ENCODE measurements around the gene PLCB4. TPM values are rescaled to one million over a fixed set of nuclear protein-coding genes. Genes with fewer than 3 reads are reported as not detected.

Gene PLCB4
- total RNA-seq, 1 experiment from 2014 or later, result 10.1 TPM

- H4K8ac ChIP-seq (replicated peaks; ENCODE audit: insufficient read length, low read depth, low read length), result no peak overlapping the region
- no peaks in the 10 kb centered on the region for H3K23me2 ChIP-seq (ENCODE audit: insufficient read length, low read depth, low read length, poor library complexity, severe bottlenecking)
- H3K4ac ChIP-seq (ENCODE audit: low read depth, low read length), result no peak overlapping the region
- H2BK5ac ChIP-seq (ENCODE audit: insufficient read length, low read length), result no peak overlapping the region
- no peak overlapping the region for H3K14ac ChIP-seq (ENCODE audit: insufficient read depth, low read length)
- H3K23ac ChIP-seq (ENCODE audit: insufficient read length, low read depth, low read length), result no peak overlapping the region
- H3K9me3 ChIP-seq (ENCODE audit: control insufficient read depth, low read depth, low read length), result peaks cover 8% of the 10 kb centered on the region
- H3K27ac ChIP-seq (ENCODE audit: insufficient read length, low read depth, low read length), result no peak overlapping the region
- no CpG with 5 or more reads among the region's 2 CpGs for WGBS (ENCODE audit: extremely low coverage, insufficient read length, low lambda C conversion rate)
- Mint-ChIP-seq H3K9me3 (peaks cover 3 to 9% of the 10 kb centered on the region in 2 experiments; a peak in 4 of 5 replicates), H3K27ac (no peak overlapping the region), H3K4me1 (peaks cover 3 to 7% of the 10 kb centered on the region in 2 experiments), H3K4me3 (no peak overlapping the region), H3K27me3 (ENCODE audit: low read depth) (no peaks in the 10 kb centered on the region), H3K36me3 (ENCODE audit: insufficient read depth in 1 of 3, low read depth in 3 of 3) (peaks cover 0 to 4% (median 2%) of the 10 kb centered on the region in 3 experiments; a peak in 6 of 7 replicates)
- no peak overlapping the region for H2BK20ac ChIP-seq (ENCODE audit: low read depth, low read length, poor library complexity, severe bottlenecking)
- no peak overlapping the region for H4K91ac ChIP-seq (ENCODE audit: insufficient read length, low read depth, low read length)
- no peak for TF ChIP-seq CTCF (conservative IDR thresholded peaks at IDR 0.05)
- no peak overlapping the region for H3K56ac ChIP-seq (ENCODE audit: insufficient read length, low read depth, low read length)
- no peak overlapping the region for H2BK15ac ChIP-seq (ENCODE audit: low read depth, low read length)
- no peaks in the 10 kb centered on the region for H3K27me3 ChIP-seq (ENCODE audit: insufficient read depth, low read length)
- no peak overlapping the region for H3K18ac ChIP-seq (ENCODE audit: insufficient read length, low read depth, low read length)
- no peak overlapping the region for H2AFZ ChIP-seq (ENCODE audit: low read length)
- H3K4me2 ChIP-seq (ENCODE audit: insufficient read depth, insufficient read length, low read length), result no peak overlapping the region
- H2BK120ac ChIP-seq (ENCODE audit: low read depth, low read length, poor library complexity, severe bottlenecking), result no peak overlapping the region
- H4K20me1 ChIP-seq (ENCODE audit: control insufficient read depth, insufficient read depth, insufficient read length), result no peaks in the 10 kb centered on the region
- DNase-seq, result no peak
- H2BK12ac ChIP-seq (ENCODE audit: insufficient read length, low read depth, low read length), result no peak overlapping the region
- H4K5ac ChIP-seq (ENCODE audit: insufficient read length, low read depth, low read length), result no peak overlapping the region
- no peak overlapping the region for H3K9ac ChIP-seq (ENCODE audit: extremely low read depth, insufficient read length, low read length)
- H2AK5ac ChIP-seq (ENCODE audit: insufficient read length, low read length), result no peak overlapping the region
- no peaks in the 10 kb centered on the region for H3K4me1 ChIP-seq (ENCODE audit: insufficient read depth, low read length)
- no peak overlapping the region for H3T11ph ChIP-seq (ENCODE audit: low read length)
- no peaks in the 10 kb centered on the region for H3K79me2 ChIP-seq (ENCODE audit: insufficient read depth, low read length)
- H3K79me1 ChIP-seq (ENCODE audit: insufficient read depth, low read depth, low read length, poor library complexity, severe bottlenecking), result no peaks in the 10 kb centered on the region
Measured at GRCh38 chr20:9134346-9134745, 65.5 kb downstream of the PLCB4 start.
